Measurements from ENCODE around the gene VAPA. TPM values are rescaled to one million over a fixed set of nuclear protein-coding genes. Genes with fewer than 3 reads are reported as not detected.

Gene VAPA
- total and polyA plus RNA-seq, 2 of the 4 experiments (the other 2 are of a cell fraction): 199 to 206 TPM

GRCh38 chr18:9902832-9903231 lies 11.0 kb upstream of the VAPA start:
- H3K4me2 ChIP-seq (ENCODE audit: low read depth, low read length): no peak overlapping the region
- H2AK5ac ChIP-seq (ENCODE audit: low read depth, low read length): no peak overlapping the region
- H3K27me3 ChIP-seq (ENCODE audit: control insufficient read depth, insufficient read depth, low read length): no peaks in the 10 kb centered on the region
- H2AK9ac ChIP-seq (replicated peaks; ENCODE audit: low read depth, low read length, poor library complexity): no peak overlapping the region
- no peaks in the 10 kb centered on the region for H3K9me3 ChIP-seq (ENCODE audit: control insufficient read depth, insufficient read depth, low read length)
- no peaks in the 10 kb centered on the region for H3K79me1 ChIP-seq (ENCODE audit: low read depth in 1 of 2, low read length in 2 of 2)
- no peak overlapping the region for H2BK15ac ChIP-seq (ENCODE audit: low read depth, low read length)
- intact Hi-C loops (cut with micrococcal nuclease): no loop called here
- in situ Hi-C loops (cut with MboI; ENCODE audit: low sequenced_read_pairs): no loop called here
- H3K9ac ChIP-seq (ENCODE audit: low read depth, low read length): no peak overlapping the region
- H4K91ac ChIP-seq (ENCODE audit: insufficient read depth, low read depth, low read length): no peak overlapping the region
- no peak overlapping the region for H2AFZ ChIP-seq (replicated peaks; ENCODE audit: low read length, poor library complexity)
- no peak overlapping the region for H3K4ac ChIP-seq (ENCODE audit: low read depth, low read length)
- no TSS peak for BruUV-seq (replicated peaks)
- POLR2A ChIA-PET (ENCODE audit: unreplicated experiment): interaction anchor here (0.7 kb wide), 1 partner anchor 10 kb away, joined by 3 read pairs; no protein-coding TSS in a partner anchor
- no peak overlapping the region for H3K56ac ChIP-seq (ENCODE audit: extremely low read depth, insufficient read depth, low read length)
- H2BK5ac ChIP-seq (ENCODE audit: low read depth, low read length, poor library complexity, severe bottlenecking): no peak overlapping the region
- no peaks in the 10 kb centered on the region for H3K4me1 ChIP-seq (ENCODE audit: control insufficient read depth, insufficient read depth, low read length)
- H3K4me3 ChIP-seq (ENCODE audit: insufficient read depth, low read depth, low read length): no peak overlapping the region
- H2BK20ac ChIP-seq (ENCODE audit: low read depth, low read length): no peak overlapping the region
- 78% methylated on average over 8 of the region's 10 CpGs; no CpG with 5 or more reads in 1 of the 2 experiments for WGBS, 2 experiments (ENCODE audit: extremely low coverage in 2 of 2, insufficient read length in 1 of 2)
- DNase-seq (no peak), ATAC-seq (ENCODE audit: low read depth) (no peak)
- no peak overlapping the region for H4K8ac ChIP-seq (ENCODE audit: low read depth in 2 of 2, low read length in 2 of 2)
- dilution Hi-C loops (cut with HindIII; ENCODE audit: low sequenced_read_pairs, unreplicated experiment): no loop called here
- TF ChIP-seq RFX5 (IDR thresholded peaks at IDR 0.05; ENCODE audit: low read depth, low read length) (no peak), MAFK (IDR thresholded peaks at IDR 0.05; ENCODE audit: low read depth, low read length) (no peak), CHD1 (IDR thresholded peaks at IDR 0.05; ENCODE audit: low read depth, low read length) (no peak), RCOR1 (IDR thresholded peaks at IDR 0.05; ENCODE audit: insufficient replicate concordance, low read length) (no peak), ELK1 (IDR thresholded peaks at IDR 0.05; ENCODE audit: borderline replicate concordance, low read depth, low read length) (no peak), RAD21 (IDR thresholded peaks at IDR 0.05; ENCODE audit: low read length) (no peak), USF2 (IDR thresholded peaks at IDR 0.05; ENCODE audit: low read depth, low read length) (no peak), CTCF (conservative IDR thresholded peaks at IDR 0.05; ENCODE audit: low read depth, low read length) (no peak), BHLHE40 (IDR thresholded peaks at IDR 0.05; ENCODE audit: low read depth, low read length) (no peak), POLR2A (IDR thresholded peaks at IDR 0.05; ENCODE audit: low read depth, low read length) (no peak), FOS (IDR thresholded peaks at IDR 0.05; ENCODE audit: low read depth, low read length) (no peak)
- H4K5ac ChIP-seq (ENCODE audit: low read depth, low read length): no peak overlapping the region
- H4K20me1 ChIP-seq (ENCODE audit: insufficient read depth, low read length): no peaks in the 10 kb centered on the region
- H3K9me1 ChIP-seq (ENCODE audit: insufficient read depth, low read length): no peaks in the 10 kb centered on the region; the same call in 1 of the 2 replicates
- no peak overlapping the region for H3K23ac ChIP-seq (ENCODE audit: low read depth, low read length)
- H3K18ac ChIP-seq (ENCODE audit: low read depth, low read length): no peak overlapping the region
- H3K14ac ChIP-seq (replicated peaks; ENCODE audit: low read depth, low read length): no peak overlapping the region
- CTCF ChIA-PET: no interaction called here
- no peaks in the 10 kb centered on the region for H3K36me3 ChIP-seq (ENCODE audit: control insufficient read depth, insufficient read depth, low read length)
- H3K27ac ChIP-seq (ENCODE audit: insufficient read depth, low read length): no peak overlapping the region
- no peak overlapping the region for H2BK120ac ChIP-seq (ENCODE audit: low read depth, low read length)

Measured in IMR-90 (cell line).